Stimulated activated CD4-positive, alpha-beta T cell treated with anti-CD3 and anti-CD28 coated beads, Interleukin-15, amount 100 ng/mL, for 1 hour (primary cell): Measurements from ENCODE around the gene EIF4E2.

ENCODE experiments used
- DNase-seq, 2 donors: peaks; one replicate each; pipeline ENCODE4 v3.0.0-alpha.2; 2020; ENCODE audit warnings: low read depth in 1 of 2, low spot score in 1 of 2

Gene EIF4E2

GRCh38 chr2:232550354-232551249 lies at the start of gene EIF4E2, which contains the start of gene TIGD1:
TSS of gene EIF4E2 (plus strand) at chr2:232550689. CDS start at chr2:232550725, 36 bp downstream.
TSS of gene TIGD1 (minus strand) at chr2:232550557. CDS start at chr2:232549882, 675 bp downstream.
- peak; percentile 73 to 88 for DNase-seq

DNA sequence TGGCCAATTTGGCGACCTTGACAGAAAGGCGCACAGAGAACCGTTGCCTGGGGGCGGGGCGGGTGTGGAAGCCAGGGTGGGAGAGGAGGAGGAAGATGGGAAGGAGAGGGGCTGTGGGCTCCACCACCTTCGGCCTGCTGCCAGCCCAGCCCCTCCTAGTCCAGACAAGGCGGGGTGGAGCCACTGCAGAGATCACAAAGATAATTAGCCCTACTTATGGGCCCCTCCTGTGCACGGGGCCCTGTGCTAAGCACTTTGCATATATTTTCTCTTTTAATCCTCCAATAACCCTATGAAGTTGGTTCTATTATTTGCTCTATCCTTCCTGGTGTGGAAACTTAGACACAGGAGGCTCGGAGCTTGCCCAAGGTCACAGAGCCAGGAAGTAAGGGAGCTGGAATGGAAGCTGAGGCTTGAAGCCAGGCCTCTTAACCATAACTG lies 49.1 kb upstream of the EIF4E2 start:
- no peak for DNase-seq

DNA sequence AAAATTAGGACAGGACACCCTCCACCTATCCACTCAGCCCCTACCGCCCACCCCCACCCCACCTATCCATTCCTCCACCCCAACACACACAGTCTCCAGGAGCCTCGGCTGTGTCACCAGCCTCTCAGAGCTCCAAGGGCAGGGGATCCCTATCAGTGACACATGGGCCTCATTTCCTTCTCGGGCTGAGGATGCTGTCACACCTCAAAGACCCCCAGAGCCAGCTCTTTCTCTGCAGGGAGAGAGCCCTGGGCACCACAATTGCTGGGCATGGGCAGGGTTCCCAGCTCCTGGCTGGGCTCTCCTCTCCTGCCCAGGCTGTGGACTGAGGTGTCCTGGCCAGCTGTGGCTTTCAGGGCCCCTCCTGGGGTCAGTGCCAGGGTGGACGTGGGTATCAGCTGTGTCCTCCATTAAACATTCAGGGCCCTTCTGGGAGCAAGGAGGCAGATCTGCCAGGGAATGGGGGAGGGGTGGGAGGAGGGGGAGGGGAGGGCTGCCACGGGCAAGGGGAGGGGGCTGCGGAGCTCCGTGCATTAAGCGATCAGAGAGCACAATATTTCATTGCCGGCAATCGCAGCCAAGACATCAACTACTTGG lies 48.6 kb upstream of the EIF4E2 start:
- DNase-seq: no peak

DNA sequence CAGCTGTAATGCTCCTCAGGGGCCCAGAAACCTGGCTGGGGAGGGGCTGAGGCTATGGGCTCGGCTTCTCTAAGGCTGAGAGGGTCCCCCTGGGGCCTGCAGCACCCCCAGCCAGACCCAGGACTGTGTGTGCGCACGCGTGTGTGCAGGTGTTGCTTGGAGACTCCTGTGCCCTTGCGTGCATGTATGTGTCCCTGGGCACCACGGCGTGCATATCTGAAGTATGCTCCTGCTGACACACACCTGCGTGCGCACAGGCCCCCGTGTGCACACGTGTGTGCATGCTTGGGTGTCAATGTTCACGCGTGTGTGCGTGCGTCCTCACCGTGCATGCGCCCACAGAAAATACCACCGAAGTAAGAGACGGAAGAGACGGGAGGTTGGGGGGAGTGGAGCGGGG lies 48.0 kb upstream of the EIF4E2 start:
- no peak for DNase-seq

DNA sequence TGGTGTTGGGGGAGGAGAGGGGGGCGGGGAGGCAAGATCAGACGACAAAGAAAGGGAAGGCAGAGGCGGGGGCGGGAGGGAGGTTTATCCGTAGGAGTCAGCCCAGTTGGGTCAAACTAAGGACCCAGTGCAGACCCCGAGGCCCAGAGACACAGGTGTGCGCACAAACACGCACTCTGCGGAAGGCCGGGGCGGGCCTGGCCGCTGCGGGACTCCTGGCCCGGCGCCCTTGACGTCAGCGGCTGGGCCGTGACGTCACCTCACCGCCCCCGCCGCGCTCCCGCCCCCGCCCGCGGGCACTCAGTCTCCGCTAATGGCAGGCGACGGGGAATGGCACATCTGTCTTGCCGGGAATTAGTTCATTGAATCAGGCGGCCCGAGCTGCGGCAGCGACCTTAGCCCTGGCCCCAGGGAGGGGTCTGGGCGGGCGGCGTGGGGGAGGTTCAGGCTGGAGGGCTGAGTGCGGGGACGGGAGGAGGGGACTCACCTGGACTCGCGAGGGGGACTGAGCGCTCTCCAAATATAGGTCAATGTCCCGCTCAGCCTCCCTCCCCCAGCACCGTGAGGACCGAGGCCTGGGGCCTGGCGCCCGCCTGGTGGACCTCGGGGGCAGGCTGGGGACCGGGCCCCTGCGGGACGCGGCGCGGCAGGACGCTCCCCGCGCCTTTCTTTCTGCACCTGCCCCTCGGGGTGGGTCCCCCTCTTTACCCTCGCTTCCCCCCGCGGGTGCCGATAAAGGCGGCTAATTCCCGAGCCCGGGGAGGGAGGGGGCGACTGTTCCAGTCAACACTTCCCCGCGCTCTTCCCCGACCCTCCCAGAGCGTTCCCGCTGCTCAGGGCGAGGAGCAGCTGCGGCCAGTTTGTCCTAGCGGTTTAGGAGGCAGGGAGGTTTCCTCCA lies 47.3 kb upstream of the EIF4E2 start:
- DNase-seq: no peak

- DNase-seq: no peak
These were observed 46.6 kb upstream of the EIF4E2 start for GRCh38 chr2:232503809-232504323.

- no peak for DNase-seq
These were observed 46.1 kb upstream of the EIF4E2 start for GRCh38 chr2:232504438-232504837.

DNA sequence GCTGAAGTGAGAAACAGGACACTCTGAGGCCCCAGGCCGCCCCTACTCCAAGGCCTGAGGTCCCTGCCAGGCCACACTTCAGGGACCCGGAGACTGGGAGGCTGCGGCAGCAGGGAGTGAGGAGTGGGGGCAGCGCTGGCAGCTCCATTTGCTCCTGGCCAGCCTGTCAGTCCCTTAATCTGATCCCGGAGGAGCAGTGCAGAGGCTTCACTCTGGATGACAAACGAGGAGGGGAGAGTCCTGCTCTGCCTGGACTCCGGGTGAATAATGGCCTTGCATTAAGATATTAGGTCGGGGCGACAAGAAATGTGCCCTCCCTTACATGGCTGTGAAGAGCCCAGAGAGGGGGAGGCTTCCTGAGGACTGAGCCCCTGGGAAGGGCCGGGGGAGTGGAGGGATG lies 44.6 kb upstream of the EIF4E2 start:
- DNase-seq: no peak

DNA sequence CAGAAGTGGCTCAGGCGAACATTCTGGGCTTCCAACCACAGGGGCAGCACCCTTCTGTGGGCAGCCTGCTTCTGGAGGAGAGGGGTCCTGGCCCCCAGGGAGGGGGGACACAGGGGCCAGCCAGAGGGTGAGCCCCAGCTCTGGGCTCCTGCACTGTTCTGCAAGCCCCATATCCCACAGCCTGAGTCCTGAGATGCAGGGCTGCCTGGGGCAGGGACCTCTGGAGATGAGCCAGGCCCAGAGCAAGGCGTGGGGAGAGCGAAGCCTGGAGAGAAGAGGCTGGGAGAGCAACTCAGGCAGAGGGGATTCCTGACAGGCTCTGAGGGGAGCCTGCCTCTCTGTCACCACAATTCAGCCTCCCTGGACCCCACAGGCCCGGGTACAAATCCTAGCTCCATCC lies 43.8 kb upstream of the EIF4E2 start:
- no peak for DNase-seq

DNA sequence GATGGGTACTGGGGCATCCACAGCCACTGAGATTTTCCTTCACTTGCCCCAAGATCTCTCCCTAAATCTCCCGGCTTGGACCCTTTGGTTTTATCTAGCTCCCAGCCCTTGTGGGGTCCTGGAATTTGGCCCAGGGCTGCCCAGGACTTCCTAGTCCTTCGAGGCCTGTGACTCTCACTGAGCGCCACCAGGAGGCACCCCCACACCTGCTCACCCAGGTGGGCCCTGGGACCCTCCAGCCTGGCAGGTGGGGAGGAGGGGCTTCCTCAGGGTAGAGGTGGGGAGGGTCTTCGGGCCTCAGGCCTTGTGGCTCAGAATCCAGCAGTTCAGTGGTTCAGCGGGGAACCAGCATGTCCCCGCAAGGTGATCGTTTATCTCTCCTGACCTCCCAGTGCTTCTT lies 42.2 kb upstream of the EIF4E2 start:
- DNase-seq: no peak

DNA sequence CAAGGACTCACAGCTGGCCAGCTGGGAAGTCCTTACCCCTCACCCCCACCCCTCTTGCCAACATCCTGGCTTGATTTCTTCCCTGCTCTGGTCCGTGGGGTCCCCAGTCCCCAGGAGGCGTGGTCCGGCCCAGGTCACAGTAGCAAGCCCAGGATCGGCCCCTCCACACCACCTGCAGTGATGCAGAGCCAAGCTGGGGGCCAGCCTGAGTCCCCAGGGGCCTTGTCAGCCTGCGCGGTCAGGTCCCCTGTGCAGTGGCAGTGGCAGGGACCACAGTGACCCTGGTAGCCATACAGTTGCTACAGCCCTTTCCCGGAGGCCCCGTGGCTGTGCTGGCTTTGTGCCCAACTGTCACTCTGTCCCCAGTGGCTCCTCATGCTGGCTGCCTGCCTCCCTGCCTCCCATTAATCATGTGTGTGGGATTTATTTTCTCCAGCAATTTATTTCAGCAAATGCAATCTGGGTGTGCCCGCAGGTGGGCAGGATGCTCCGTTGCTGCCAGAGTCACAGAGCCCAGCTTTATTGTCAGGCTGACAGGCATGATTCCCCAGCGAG lies 39.1 kb upstream of the EIF4E2 start:
- DNase-seq: no peak

DNA sequence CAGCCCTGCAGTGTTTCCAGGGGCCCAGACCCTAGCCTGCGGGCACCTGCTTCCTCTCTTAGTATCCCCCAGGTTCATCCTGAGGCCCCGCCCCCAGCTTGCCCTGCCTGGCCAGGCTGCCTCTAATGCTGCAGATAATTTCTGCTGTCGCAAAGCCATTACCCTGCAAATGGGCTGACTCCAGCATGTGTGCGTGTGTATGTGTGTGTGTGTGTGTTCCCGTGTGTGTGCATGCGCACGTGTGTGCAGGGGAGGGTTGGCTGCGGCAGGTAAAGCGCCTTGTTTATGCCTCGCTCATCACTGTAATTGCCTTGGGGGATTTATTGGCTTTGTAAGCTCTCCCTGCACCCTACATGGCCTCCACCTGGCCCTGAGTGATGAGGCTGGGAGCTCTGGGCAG lies 37.9 kb upstream of the EIF4E2 start:
- no peak for DNase-seq

GRCh38 chr2:232513353-232513752 lies 37.1 kb upstream of the EIF4E2 start:
- no peak for DNase-seq

DNA sequence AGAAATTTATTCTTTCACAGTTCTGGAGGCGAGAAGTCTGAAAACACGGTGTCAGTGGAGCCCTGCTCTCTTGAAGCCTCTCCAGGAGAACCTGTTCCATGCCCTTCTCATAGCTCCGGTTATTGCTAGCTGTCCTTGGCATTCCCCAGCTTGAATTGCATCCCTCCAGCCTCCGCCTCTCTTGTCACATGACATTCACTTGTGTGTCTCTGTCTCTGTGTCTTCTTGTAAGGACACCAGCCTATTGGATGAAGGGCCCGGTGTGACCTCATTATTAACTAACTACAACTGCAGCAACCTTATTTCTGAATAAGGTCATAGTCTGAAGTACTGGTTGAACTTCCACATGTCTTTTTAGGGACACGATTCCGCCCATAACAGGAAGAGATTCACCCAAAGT lies 34.9 kb upstream of the EIF4E2 start:
- no peak for DNase-seq

- DNase-seq: no peak
These were observed 33.9 kb upstream of the EIF4E2 start for GRCh38 chr2:232516551-232516950.

DNA sequence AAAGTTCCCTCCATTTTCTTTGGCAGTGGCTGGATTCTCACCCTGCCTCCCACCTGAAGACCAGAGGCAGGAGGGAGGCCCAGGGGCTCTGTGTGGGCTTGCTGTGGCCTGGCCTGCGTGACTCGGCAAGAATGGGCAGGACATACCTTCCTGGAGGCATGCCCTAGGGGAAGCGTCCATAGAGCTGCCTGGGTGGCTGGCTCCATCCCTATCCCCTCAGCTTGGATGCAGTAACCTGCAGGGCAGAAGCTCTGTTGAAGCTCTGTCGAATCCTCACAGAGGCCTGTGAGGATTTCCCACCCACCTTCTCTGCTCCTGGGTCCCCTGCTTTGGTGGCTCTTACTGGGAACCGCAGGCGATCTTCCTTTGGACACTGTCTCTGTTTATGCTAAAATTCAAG lies 31.6 kb upstream of the EIF4E2 start:
- DNase-seq: no peak

DNA sequence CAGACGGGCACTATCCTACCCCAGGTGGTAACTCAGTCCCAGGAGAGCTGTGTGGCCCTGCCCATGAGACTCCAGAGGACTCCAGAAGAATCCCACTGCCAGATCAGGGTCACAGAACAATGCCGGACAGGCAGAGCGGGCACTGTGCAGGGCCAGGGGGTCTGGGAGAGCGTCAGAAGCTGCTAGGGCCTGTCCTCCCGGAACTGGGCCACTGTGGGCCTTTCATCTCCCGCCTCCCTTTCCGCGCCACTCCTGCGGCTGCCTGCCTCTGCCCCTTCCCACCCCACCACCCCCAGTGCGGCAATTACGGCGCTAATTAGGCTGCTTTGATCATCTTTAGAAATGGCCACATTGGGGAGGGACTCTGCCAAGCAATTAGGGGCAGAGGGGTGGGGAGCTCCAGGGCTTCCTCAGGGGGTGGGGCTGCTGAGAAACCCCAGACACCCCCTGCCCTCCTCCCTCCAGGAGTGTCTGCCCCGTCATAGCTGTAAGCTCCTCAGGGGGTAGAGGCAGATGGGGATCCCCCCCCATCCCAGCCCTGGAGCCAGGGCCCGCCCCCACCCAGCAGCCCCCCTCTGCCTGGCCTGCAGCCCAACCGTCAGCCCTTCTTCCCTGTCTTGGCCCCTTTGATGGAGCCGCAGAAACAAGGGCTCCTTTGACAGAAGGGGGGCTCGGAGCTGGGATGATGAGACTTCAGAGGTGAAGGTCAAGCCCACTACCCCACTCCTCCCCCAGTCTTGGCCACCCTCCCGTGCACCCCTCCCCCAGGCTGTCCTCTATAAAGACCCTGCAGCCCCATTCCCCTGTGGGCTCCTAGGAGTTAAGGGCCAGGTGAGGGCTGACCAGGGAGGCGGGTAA lies 30.7 kb upstream of the EIF4E2 start, which contains the start of gene PRSS56:
Gene PRSS56 (plus strand): TSS at position 808 of the 858 bp plus-strand sequence. CDS start 211 bp downstream, outside the sequence.
- DNase-seq: no peak

- no peak for DNase-seq
These were observed 30.0 kb upstream of the EIF4E2 start for GRCh38 chr2:232520489-232520888.

DNA sequence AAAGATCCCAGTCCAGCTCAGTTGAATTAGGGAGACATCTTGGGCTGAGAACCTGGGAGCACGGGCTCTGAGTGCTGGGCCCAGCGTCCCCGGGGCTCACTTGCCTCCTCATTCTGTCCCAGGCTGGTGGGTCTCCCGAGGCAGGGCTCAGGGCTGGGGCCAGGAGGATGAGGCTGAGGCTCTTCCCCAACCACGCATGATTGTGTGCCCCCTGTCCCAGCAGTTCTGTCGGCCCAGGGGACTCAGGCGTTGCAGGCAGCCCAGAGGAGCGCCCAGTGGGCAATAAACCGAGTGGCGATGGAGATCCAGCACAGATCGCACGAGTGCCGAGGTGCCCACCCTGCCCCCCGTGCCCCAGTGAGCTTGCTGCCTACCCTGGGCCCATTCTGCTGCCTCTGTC lies 29.4 kb upstream of the EIF4E2 start:
- DNase-seq: no peak
